Measurements from ENCODE around the gene OR2S2. TPM values are rescaled to one million over a fixed set of nuclear protein-coding genes. Genes with fewer than 3 reads are reported as not detected.

The OR2S2 gene
- total RNA-seq, 1 experiment from 2014 or later: not detected

GRCh38 chr9:35928591-35929452 lies 29.1 kb downstream of the OR2S2 start:
- POLR2A ChIA-PET (ENCODE audit: low non-redundant PET): no interaction called here
- no peaks in the 10 kb centered on the region for H3K36me3 ChIP-seq (ENCODE audit: insufficient read depth, low read length, poor library complexity, severe bottlenecking)
- no peaks in the 10 kb centered on the region for H3K27me3 ChIP-seq (replicated peaks; ENCODE audit: insufficient read depth, low read depth, low read length, poor library complexity)
- H3K4me1 ChIP-seq (ENCODE audit: insufficient read depth, low read length, poor library complexity, severe bottlenecking): no peaks in the 10 kb centered on the region
- H3K4me3 ChIP-seq (ENCODE audit: low read depth, low read length, poor library complexity, severe bottlenecking): no peak overlapping the region
- no TSS peak for BruUV-seq (replicated peaks)
- CTCF ChIA-PET: no interaction called here
- DNase-seq (ENCODE audit: low spot score): no peak
- no peaks in the 10 kb centered on the region for H3K9me3 ChIP-seq (ENCODE audit: low read depth, low read length, poor library complexity, severe bottlenecking)
- H3K27ac ChIP-seq (ENCODE audit: low read depth, low read length, poor library complexity, severe bottlenecking): no peak overlapping the region
- intact Hi-C loops (cut with micrococcal nuclease; ENCODE audit: unreplicated experiment): no loop called here
- TF ChIP-seq, protein P1, sequence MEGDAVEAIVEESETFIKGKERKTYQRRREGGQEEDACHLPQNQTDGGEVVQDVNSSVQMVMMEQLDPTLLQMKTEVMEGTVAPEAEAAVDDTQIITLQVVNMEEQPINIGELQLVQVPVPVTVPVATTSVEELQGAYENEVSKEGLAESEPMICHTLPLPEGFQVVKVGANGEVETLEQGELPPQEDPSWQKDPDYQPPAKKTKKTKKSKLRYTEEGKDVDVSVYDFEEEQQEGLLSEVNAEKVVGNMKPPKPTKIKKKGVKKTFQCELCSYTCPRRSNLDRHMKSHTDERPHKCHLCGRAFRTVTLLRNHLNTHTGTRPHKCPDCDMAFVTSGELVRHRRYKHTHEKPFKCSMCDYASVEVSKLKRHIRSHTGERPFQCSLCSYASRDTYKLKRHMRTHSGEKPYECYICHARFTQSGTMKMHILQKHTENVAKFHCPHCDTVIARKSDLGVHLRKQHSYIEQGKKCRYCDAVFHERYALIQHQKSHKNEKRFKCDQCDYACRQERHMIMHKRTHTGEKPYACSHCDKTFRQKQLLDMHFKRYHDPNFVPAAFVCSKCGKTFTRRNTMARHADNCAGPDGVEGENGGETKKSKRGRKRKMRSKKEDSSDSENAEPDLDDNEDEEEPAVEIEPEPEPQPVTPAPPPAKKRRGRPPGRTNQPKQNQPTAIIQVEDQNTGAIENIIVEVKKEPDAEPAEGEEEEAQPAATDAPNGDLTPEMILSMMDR (conservative IDR thresholded peaks at IDR 0.05; ENCODE audit: low read depth, low read length): no peak
- no peak for TF ChIP-seq EZH2 (IDR thresholded peaks at IDR 0.05; ENCODE audit: borderline replicate concordance, low read depth, low read length, poor library complexity, severe bottlenecking)

DNA sequence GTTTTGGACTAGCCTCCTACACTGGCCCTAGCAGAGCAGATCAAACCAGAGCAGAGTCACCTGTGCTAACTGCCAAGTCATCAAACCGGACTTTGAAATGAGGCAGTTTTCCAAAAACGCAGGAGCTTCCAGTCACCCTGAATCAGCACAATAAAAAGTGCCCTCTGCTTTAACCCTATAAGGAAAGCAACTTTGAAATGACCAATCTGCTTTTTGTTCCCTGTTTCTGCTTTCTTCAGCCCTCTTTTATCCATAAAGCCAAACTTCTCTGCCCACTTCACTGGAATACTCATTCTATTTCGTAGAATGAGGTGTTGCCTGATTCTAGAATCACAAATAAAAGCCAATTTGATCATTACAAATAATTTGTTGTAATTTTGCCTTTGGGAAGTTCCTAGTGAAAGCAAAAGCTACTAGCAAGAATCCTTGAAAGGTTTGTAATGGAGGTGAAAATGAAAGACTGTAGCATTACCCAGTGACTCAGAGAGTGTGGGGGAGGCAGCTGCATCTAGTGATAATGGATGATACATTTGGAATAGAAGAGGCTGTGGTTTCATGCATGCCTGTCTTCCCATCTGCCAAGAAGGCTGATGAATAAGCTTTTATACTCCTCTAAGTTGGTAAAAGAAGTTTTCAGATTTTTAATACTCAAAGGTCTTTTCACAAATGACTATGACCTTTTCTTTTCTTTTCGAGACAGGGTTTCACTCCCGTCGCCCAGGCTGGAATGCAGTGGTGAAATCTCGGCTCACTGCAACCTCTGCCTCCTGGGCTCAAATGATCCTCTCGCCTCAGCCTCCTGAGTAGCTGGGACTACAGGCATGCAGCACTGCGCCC lies 33.8 kb downstream of the OR2S2 start:
- POLR2A ChIA-PET (ENCODE audit: low non-redundant PET): no interaction called here
- TF ChIP-seq EZH2 (IDR thresholded peaks at IDR 0.05; ENCODE audit: borderline replicate concordance, low read depth, low read length, poor library complexity, severe bottlenecking): no peak
- TF ChIP-seq, protein P1 (conservative IDR thresholded peaks at IDR 0.05; ENCODE audit: low read depth, low read length): no peak
- H3K27ac ChIP-seq (ENCODE audit: low read depth, low read length, poor library complexity, severe bottlenecking): no peak overlapping the region
- BruUV-seq (replicated peaks): no TSS peak
- no peaks in the 10 kb centered on the region for H3K36me3 ChIP-seq (ENCODE audit: insufficient read depth, low read length, poor library complexity, severe bottlenecking)
- no peaks in the 10 kb centered on the region for H3K9me3 ChIP-seq (ENCODE audit: low read depth, low read length, poor library complexity, severe bottlenecking)
- H3K4me1 ChIP-seq (ENCODE audit: insufficient read depth, low read length, poor library complexity, severe bottlenecking): peaks cover 4% of the 10 kb centered on the region
- intact Hi-C loops (cut with micrococcal nuclease; ENCODE audit: unreplicated experiment): no loop called here
- H3K27me3 ChIP-seq (replicated peaks; ENCODE audit: insufficient read depth, low read depth, low read length, poor library complexity): no peaks in the 10 kb centered on the region
- CTCF ChIA-PET: interaction anchor here (0.6 to 0.7 kb wide), 2 partner anchors 21 to 134 kb away, joined by 3 to 4 read pairs; no protein-coding TSS in a partner anchor
- H3K4me3 ChIP-seq (ENCODE audit: low read depth, low read length, poor library complexity, severe bottlenecking): no peak overlapping the region
- DNase-seq (ENCODE audit: low spot score): peak; percentile 49

GRCh38 chr9:35923598-35923926 lies 34.4 kb downstream of the OR2S2 start:
- ChIA-PET CTCF (interaction anchor here (0.7 kb wide), 1 partner anchor 133 kb away, joined by 3 read pairs; no protein-coding TSS in a partner anchor), POLR2A (ENCODE audit: low non-redundant PET) (no interaction called here)
- Histone ChIP-seq H3K27me3 (replicated peaks; ENCODE audit: insufficient read depth, low read depth, low read length, poor library complexity) (no peaks in the 10 kb centered on the region), H3K4me1 (ENCODE audit: insufficient read depth, low read length, poor library complexity, severe bottlenecking) (peaks cover 4% of the 10 kb centered on the region), H3K36me3 (ENCODE audit: insufficient read depth, low read length, poor library complexity, severe bottlenecking) (no peaks in the 10 kb centered on the region), H3K4me3 (ENCODE audit: low read depth, low read length, poor library complexity, severe bottlenecking) (no peak overlapping the region), H3K9me3 (ENCODE audit: low read depth, low read length, poor library complexity, severe bottlenecking) (no peaks in the 10 kb centered on the region), H3K27ac (ENCODE audit: low read depth, low read length, poor library complexity, severe bottlenecking) (no peak overlapping the region)
- TF ChIP-seq, protein P1 (conservative IDR thresholded peaks at IDR 0.05; ENCODE audit: low read depth, low read length): no peak
- TF ChIP-seq EZH2 (IDR thresholded peaks at IDR 0.05; ENCODE audit: borderline replicate concordance, low read depth, low read length, poor library complexity, severe bottlenecking): no peak
- no peak for DNase-seq (ENCODE audit: low spot score)
- intact Hi-C loops (cut with micrococcal nuclease; ENCODE audit: unreplicated experiment): no loop called here
- BruUV-seq (replicated peaks): no TSS peak

All from A673 (cell line).